ENCODE results near the gene BSN. TPM values are rescaled to one million over a fixed set of nuclear protein-coding genes. Genes with fewer than 3 reads are reported as not detected.

The BSN gene
- polyA plus RNA-seq, 1 experiment: 0.04 TPM

- no peak overlapping the region for H3K4me3 ChIP-seq (ENCODE audit: low read depth, low read length)
- no peaks in the 10 kb centered on the region for H3K36me3 ChIP-seq (ENCODE audit: control insufficient read depth, insufficient read depth, low read length)
- H3K27me3 ChIP-seq (ENCODE audit: control insufficient read depth, insufficient read depth, low read length): peaks cover 3% of the 10 kb centered on the region; the same call in 1 of the 2 replicates
- no peak for DNase-seq (ENCODE audit: low read depth)
- ChIA-PET POLR2A (no interaction called here), CTCF (no interaction called here)
- no peak for TF ChIP-seq CTCF (IDR thresholded peaks at IDR 0.05; ENCODE audit: insufficient read depth, low read depth, low read length)
These were observed 94.2 kb downstream of the BSN start for GRCh38 chr3:49648354-49649019.

- no peak overlapping the region for H3K4me3 ChIP-seq (ENCODE audit: low read depth, low read length)
- ChIA-PET POLR2A (no interaction called here), CTCF (no interaction called here)
- DNase-seq (ENCODE audit: low read depth): no peak
- 0 out of 2 replicates have a peak, but pooled peaks cover 2% of the 10 kb centered on the region for H3K27me3 ChIP-seq (ENCODE audit: control insufficient read depth, insufficient read depth, low read length)
- no peak for TF ChIP-seq CTCF (IDR thresholded peaks at IDR 0.05; ENCODE audit: insufficient read depth, low read depth, low read length)
- no peaks in the 10 kb centered on the region for H3K36me3 ChIP-seq (ENCODE audit: control insufficient read depth, insufficient read depth, low read length)
These were observed 95.3 kb downstream of the BSN start for GRCh38 chr3:49649576-49649975.

- H3K36me3 ChIP-seq (ENCODE audit: control insufficient read depth, insufficient read depth, low read length): no peaks in the 10 kb centered on the region
- ChIA-PET POLR2A (no interaction called here), CTCF (no interaction called here)
- TF ChIP-seq CTCF (IDR thresholded peaks at IDR 0.05; ENCODE audit: insufficient read depth, low read depth, low read length): no peak
- H3K4me3 ChIP-seq (ENCODE audit: low read depth, low read length): no peak overlapping the region
- no peaks in the 10 kb centered on the region for H3K27me3 ChIP-seq (ENCODE audit: control insufficient read depth, insufficient read depth, low read length)
- DNase-seq (ENCODE audit: low read depth): no peak
These were observed 95.9 kb downstream of the BSN start for GRCh38 chr3:49650177-49650576.

- Histone ChIP-seq H3K4me3 (ENCODE audit: low read depth, low read length) (no peak overlapping the region), H3K27me3 (ENCODE audit: control insufficient read depth, insufficient read depth, low read length) (no peaks in the 10 kb centered on the region), H3K36me3 (ENCODE audit: control insufficient read depth, insufficient read depth, low read length) (no peaks in the 10 kb centered on the region)
- DNase-seq (ENCODE audit: low read depth): no peak
- no peak for TF ChIP-seq CTCF (IDR thresholded peaks at IDR 0.05; ENCODE audit: insufficient read depth, low read depth, low read length)
- ChIA-PET CTCF (no interaction called here), POLR2A (no interaction called here)
These were observed 96.4 kb downstream of the BSN start for GRCh38 chr3:49650637-49651036.

- H3K4me3 ChIP-seq (ENCODE audit: low read depth, low read length): no peak overlapping the region
- H3K27me3 ChIP-seq (ENCODE audit: control insufficient read depth, insufficient read depth, low read length): peaks cover 4% of the 10 kb centered on the region; the same call in 1 of the 2 replicates
- POLR2A ChIA-PET: no interaction called here
- DNase-seq (ENCODE audit: low read depth): no peak
- CTCF ChIA-PET: interaction anchor here (1.3 kb wide), 1 partner anchor 113 kb away, joined by 3 read pairs; no protein-coding TSS in a partner anchor
- H3K36me3 ChIP-seq (ENCODE audit: control insufficient read depth, insufficient read depth, low read length): no peaks in the 10 kb centered on the region
- TF ChIP-seq CTCF (IDR thresholded peaks at IDR 0.05; ENCODE audit: insufficient read depth, low read depth, low read length): no peak
These were observed 98.1 kb downstream of the BSN start for GRCh38 chr3:49652218-49652902.

Data from BJ (cell line).